ENCODE measurements around the gene NEK11.

DNA sequence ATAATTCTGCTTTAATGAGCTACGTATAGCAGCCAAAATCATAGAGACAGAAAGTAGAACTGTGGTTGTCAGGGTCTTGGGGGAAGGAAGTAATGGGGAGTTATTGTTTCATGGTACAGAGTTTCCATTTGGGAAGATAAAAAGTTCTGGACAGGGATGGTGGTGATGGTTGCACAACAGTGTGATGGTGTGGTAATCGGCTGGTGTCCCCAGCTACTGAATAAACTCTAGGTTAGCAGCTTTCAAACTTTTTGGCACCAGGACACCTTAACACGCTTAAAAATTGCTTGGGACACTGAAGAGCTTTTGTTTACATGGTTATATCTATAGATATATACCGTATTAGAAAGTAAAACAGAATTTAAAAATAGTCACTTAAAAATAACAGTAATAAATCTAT lies 166.0 kb downstream of the NEK11 start:
- no peak for TF ChIP-seq POLR2AphosphoS5 (IDR thresholded peaks at IDR 0.05; ENCODE audit: low read depth, low read length)
- TF ChIP-seq POLR2A (IDR thresholded peaks at IDR 0.05; ENCODE audit: low read depth, low read length), result no peak
